CD4-positive, alpha-beta T cell treated with Interleukin-6 at 100 ng/mL for 8 hours (primary cell): ENCODE data around the gene LHX1.

Source experiments
- DNase-seq: peaks from one replicate; pipeline ENCODE4 v3.0.0-alpha.2; 2020; ENCODE audit warnings: mixed read lengths, low spot score

Gene LHX1

DNA sequence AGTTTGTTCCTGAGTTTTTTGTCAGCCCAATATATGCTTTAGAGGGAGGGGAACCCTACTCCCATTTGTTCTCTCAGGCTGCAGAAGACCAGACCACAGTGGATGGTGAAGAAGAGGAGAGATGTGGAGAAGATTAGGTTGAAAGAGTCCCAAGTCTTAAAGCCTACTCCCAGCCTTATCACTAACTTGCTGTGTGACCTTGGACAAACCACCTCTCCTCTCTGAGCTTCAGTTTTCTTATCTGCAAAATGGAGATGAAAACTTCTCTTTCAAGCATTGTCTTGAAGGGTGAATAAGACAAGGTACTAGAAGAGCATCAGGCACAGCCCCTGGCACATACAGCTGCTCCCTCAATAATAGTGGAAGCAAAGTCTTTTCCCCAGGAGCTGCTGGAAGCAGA lies 15.1 kb upstream of the LHX1 start:
- DNase-seq = no peak

DNA sequence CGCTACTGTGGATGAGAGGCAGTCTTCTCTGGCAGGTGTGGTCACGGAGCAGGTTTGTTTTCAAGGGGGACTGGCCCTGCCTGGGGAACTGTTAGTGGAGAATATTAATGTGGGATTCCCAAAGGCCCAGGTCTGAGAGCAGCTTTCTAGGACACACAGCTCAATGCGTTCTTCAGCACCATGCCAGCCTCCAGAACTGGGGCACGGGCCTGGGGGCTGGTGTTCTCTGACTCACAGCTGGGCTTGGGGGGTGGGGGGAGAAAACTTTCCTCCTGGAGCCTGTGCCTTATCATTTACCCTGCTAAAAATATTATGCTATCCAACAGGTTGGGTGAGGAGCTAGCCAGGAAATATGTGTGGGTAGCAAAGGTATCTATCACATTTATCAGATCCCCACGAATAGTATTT lies 13.5 kb upstream of the LHX1 start:
- no peak for DNase-seq

GRCh38 chr17:36926226-36926625 lies 11.0 kb upstream of the LHX1 start:
- DNase-seq = no peak

DNA sequence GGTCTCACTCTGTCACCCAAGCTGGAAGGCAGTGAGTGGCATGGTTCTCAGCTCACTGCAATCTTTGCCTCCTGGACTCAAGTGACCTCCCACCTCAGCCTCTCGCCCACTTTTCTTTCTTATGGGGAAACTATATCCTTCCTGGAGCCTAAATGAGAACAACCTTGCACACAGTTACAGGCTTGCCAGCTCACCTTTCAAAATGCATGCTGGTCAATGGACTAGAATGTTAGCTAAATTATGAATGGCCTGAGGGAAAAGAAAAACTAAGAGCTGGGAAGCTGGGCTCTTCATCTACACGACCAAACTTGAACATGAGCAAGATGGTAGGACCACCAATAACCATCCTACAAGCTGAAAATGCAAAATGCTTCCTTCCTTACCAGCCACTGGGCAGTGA lies 10.6 kb upstream of the LHX1 start:
- DNase-seq = no peak

GRCh38 chr17:36928471-36929345 lies 8.6 kb upstream of the LHX1 start:
- no peak for DNase-seq

DNA sequence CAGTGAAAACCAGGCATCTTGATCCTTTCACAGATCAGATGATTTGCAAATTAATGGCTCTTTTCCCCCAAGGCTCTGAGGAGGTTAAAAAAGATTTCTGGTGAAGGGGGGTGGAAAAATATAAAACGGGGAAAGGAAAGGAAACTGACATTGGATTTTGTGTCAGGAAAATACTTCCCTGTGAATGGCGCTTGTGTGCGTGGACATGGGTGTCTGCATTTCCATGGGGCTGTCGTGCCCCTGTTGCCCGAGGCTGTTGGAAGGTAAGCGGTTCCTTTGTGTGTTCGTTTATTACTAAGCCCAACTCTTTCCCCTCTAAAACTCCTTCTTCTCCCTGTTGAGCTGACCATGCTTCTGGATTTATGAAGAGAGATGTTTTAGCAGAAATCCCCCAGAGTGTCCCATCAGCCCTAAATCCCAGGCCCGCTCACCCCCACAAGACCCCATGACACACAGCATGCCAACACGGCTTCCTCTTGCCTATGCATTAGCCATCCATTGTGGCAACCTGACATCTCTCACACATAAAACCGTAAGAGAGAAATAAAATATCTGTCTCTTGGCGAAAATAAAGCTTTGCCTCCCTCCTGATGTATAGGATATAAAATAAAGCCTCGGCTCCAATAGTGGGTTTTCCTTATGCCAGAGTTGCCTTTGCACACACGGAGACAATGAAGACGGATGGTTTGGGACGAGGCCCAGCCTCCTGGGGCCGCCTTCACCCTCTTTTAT lies 7.3 kb upstream of the LHX1 start:
- DNase-seq = no peak

DNA sequence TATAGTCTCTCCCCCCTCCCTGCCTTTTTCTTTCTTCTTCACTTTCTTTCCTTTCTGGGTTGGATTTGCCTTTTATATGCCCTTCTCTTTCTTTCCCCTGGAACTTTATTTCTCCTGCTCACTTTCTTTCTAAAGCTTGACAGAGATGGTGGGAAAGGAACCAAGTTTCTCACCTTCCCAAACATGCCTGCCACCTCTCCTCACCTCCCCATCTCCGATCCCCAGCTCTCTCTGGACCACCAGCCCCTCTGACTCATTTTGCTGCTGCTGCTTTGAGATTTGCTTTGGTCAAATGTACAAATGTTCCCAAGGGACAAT lies 6.7 kb upstream of the LHX1 start:
- no peak for DNase-seq

DNA sequence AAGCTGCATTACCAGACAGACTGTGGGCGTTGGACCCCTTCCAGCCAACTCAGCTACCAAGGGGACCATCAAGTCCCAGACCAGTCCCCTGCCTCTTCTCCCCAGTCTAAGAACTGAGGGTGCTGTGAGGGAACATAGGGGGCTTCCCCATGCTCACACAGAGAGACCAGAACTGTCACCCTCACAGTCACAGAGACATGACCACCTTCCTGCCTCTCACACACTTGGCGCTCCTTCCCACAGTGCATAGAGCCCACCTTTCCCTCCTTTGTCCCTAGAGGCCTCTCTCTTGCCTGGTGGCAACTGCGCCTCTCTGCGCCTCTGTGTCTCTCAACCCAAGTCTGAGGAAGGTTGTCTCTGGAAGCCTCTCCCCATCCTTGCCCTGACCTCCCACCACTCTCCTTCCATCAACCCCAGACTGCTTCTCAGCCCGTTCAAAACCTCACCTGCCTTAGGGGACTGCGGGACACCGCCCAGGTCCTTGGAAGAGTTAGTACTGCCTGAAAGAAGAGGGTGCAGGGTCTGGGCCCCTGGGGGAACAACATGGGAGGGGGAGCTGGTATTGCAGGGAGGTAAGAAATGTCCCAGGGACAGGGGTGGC lies 6.1 kb upstream of the LHX1 start:
- DNase-seq = no peak

GRCh38 chr17:36931697-36932382 lies 5.4 kb upstream of the LHX1 start:
- DNase-seq = no peak

DNA sequence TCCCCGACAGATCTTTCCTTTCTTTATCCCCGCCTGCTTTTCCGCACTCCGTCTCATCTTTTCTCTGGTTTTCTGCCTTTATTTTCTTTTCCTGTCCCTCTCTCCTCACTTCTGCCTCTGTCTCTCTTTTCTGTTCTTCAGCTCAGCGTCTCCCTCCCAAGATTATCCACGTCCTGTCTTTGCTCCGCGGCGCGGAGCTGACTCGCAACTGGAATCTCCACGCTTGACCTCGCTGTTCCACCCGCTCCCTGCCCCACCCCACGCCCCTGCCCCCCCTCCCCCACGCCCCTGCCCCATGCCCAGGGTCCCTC lies 4.9 kb upstream of the LHX1 start:
- DNase-seq = no peak

DNA sequence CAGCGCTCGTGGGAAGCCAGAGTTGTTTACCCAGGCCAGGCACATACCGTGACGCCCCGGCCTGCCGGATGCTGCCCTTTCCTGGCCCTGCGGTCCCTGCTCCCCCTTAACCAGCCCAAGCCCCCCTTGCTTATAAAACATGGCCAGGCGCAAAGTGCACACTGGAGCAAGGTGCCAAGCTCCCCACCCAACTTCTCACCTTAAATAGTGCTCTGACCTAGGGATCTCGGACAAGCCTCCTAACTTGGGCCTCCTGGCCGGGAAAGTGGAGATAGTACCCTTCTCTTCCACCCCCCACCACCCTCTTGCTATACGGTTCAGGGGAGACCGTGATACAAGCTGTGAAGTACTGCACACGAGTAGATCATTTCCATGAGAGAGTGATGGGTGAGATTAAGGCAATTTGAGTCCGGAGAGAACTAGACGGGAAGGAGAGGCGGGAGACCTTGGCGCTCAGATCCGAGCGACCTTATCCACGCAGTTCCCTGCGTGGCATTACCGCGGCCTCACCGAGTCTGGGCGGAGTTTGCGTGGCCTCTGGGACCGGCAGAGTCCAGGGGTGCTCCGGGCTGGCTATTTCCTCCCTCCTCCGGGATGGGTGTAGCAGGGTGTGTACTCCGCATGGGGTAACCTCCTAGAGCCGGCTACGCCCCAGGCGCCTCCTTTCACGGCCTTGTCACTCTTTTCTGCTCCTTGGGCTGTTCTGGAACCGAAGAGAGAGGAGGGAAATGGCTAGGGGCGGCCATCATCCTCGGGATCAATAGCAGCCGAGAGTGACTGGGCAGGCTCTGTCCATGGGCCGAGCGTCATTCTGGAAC lies 4.4 kb upstream of the LHX1 start:
- no peak for DNase-seq

DNA sequence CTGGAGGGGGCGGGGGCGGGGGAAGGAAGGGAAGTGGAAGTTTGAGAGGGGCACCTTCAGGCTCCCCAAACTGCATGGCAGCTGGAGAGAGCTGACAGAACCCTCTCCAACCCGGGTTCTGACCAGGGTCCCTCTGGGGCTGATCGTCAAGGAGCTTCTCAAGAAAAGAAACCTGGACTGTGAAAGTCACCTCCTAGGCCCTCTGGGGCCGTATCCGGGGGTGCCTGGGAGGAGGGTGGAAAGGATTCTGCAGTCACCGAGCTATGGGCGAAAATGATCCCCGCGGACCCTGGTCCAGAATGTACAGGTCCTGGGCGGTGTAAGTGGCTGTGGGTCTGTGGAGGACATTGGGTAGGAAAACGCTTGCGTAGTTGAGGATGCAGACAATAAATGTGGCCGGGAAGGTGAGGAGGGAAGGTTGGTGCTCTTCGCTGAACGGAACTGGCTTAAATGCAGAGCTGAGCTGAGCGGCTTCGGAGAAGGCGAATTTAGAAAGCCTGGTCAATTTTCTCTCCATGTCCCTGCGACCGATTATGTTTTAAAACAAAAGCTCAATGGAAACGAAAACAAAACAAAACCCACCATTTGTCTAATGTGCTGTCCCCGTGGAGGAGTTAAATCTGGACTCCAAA lies 3.6 kb upstream of the LHX1 start:
- no peak for DNase-seq

- no peak for DNase-seq
Observed at GRCh38 chr17:36934144-36934691, 3.1 kb upstream of the LHX1 start.

DNA sequence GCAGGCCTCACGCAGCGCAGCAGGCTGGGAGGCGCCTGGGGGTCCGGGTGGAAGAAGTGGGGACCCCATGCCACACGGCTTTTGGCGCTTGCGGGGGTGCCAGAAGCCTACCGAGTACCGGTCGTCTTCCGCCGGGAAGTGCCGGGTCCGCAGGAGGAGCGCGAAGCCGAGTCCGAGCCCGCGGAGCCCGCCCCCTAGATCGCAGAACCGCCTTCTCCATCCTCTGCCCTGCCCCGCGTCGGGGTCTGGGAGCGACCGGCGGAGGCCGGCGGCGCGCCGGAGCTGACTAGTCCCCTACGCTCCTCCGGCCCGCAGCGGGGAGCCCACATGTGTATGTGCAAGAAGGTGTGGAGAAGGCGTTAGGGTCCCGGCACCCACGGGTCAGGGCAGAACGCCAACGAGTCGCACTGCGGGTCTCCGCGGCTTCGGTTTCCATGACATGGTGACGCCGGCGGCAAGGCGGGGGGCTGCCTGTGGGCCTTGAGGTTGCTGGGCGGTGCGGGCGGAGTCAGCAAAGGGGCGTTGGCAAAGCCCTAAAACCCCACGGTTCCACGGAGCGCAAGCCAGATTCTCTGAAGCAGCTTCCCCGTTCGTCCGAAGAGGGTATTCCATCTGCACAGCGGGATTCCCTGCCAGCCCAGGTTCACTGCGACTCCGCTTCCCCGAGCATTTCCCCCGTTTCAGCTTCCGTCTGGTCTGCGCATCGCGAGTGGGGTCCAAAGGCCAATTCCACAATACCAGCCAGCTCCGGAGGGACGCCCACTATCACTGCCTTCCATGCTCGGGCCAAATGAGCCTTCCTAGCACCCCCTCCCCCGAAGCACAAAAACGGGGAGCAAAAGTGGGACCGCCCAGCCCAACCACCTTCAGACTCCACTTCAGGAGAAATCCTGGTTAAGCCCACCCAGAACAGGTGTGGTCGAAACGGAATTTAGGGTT lies 2.3 kb upstream of the LHX1 start:
- DNase-seq = no peak

- no peak for DNase-seq
Observed at GRCh38 chr17:36935671-36936454, 1.4 kb upstream of the LHX1 start.

GRCh38 chr17:36936455-36937000 lies 747 bp upstream of the LHX1 start:
- no peak for DNase-seq

- DNase-seq = no peak
Observed at GRCh38 chr17:36937959-36938565, 787 bp downstream of the LHX1 start.

DNA sequence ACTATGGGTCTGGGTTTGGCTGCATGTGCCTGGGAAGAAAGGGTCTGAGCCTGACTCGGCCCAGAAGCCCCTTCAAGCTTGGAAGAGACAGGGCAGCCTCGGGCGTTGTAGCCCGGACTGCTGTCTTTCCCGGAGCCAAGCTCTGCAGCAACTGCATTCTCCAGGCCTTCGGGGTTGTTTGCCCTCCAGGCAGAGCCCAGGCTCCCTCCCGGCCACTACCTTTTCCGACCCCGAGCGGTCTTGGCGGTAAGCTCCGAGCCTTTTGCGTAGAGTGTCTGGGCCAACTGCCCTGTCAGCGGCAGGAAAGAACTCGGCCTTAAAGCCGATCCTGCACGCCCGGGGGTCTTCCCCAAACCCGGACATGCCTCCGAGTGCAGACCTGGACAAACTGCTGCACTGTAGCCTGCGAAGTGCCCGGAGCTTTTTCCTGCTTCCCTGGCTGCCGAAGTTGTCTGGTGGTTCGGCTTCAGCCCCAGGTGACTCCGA lies 1.3 kb downstream of the LHX1 start:
- DNase-seq = no peak
